Fibroblast of lung (primary cell): Measurements from ENCODE around the gene PVRIG.
"Not testable (repeated sequence)": the region's sequence is repeated elsewhere in the genome, so short reads cannot be mapped to it uniquely, and the experiment has no call there.

Experiments
- CTCF ChIP-seq, 2 donors: IDR thresholded peaks in 1 of 2; conservative IDR thresholded peaks in 1 of 2; 1 replicate in 1 of 2; 2 replicates in 1 of 2; pipeline ENCODE4 v1.5.1; 2011 to 2012; ENCODE audit warnings: low read length in 2 of 2, control low read depth in 1 of 2, inconsistent platforms in 1 of 2, low read depth in 1 of 2, mild to moderate bottlenecking in 1 of 2
- EZH2 ChIP-seq: IDR thresholded peaks from 2 replicates; pipeline ENCODE4 v1.5.1; 2012; ENCODE audit warnings: low read length, control low read depth, mild to moderate bottlenecking; ENCODE audit errors: missing control alignments

DNA sequence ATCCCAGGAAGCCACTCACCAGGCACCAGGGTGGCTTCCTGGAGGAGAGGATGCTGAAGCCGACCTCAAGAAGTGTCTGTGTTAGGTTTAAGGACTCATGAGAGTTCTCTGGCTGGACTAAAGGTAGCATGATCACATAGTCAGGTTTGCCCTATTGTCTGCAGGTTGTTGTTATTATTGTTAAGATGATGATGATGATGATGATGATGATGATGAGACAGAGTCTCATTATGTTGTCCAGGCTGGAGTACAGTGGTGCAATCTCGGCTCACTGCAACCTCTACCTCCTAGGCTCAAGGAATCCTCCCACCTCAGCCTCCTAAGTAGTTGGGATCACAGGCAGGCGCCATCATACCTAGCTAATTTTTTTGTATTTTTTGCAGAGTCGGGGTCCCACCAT lies 44.5 kb downstream of the PVRIG start:
- not testable (repeated sequence) for TF ChIP-seq CTCF (conservative IDR thresholded peaks at IDR 0.05 in 1 of 2, IDR thresholded peaks at IDR 0.05 in 1 of 2; ENCODE audit: low read depth in 1 of 2, low read length in 2 of 2); EZH2
